GM20431 (cell line): ENCODE results near the gene WDR1.

Experiments
- in situ Hi-C: fragments of 300-500 bp; cut with MseI, MboI; formaldehyde crosslinking; loops from one replicate; pipeline ENCODE4 v1.15.0; 2020; ENCODE audit warnings: low sequenced_read_pairs; ENCODE audit not compliant: unreplicated experiment

WDR1 gene

DNA sequence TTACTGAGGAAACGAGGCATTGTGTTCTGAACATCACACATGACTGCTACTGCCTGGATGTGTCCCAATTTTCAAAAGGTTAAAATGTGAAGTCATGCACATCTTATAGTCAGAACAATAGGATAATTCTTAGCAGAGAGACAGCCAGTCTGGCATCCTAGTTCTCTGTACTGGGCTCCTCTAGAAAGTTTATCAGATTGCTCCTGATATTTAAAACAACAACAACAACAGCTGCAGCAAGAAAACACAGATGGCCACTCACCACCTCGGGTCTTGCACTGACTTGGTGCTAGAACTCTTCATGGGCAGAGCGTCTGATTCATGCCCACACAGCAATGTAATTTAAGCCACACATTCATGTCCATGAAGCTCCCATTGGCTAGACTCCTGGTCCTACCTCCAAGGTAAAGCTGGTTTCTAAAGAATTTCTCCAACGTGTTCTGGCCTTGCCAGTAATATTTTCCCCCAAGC lies 62.0 kb downstream of the WDR1 start:
- in situ Hi-C loops = no loop called here

GRCh38 chr4:10053635-10054453 lies 62.8 kb downstream of the WDR1 start:
- in situ Hi-C loops = no loop called here

- in situ Hi-C loops = no loop called here
These were observed 65.0 kb downstream of the WDR1 start for GRCh38 chr4:10051517-10052135.

GRCh38 chr4:10050721-10051120 lies 65.9 kb downstream of the WDR1 start:
- in situ Hi-C loops = no loop called here

DNA sequence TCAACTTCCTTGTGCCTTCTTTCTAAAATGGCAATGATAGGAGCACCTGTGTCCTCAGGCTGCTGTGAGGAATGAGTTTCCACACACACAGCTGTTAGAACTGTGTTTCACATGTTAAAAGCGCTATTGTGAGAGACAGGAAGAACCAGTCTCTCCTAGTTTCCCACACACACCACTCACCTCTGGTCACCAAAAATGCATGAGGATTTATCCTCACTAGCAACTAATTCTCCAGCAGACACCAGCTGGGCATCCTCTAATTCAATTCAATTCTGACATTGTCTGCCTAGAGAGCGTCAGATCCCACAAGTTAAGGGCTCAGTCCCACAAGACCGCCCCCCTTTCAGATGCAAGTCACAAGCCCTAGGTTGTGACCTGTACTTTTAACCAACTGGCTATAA lies 66.3 kb downstream of the WDR1 start:
- in situ Hi-C loops = no loop called here

DNA sequence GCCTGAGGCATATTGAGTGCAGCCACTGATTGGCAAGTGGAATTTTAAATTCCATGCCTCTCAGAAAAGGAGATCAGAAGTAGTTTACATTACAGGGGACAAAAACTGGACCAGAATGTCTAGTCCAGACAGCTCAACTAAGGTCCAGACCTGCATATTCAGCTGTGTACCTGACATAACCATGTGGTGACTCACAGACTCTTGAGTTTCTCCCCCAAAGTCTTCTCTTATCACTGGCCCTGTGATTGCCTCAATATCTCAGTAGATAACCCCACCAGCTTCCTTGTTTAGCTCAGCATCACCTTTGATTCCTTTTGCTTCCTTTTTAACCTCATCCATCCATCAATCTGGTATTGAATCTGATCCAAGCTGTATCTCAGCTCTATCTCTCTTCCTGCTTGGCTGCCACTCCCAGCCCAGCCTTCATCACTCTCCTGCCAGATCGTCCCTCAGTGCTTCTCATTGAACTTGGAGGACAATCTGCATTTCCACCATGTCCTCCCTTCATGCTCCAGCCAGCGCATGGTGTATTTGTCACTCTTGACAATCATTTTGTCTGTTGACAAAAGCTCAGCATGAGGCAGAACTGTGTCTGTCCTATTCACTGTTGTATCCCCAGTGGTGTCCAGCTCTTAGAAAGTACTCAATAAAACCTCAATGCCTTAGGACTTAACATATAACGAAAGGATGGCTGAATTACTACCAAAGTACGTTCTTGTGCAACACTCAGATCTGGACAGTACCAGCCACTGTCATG lies 67.5 kb downstream of the WDR1 start:
- in situ Hi-C loops = no loop called here

GRCh38 chr4:10047967-10048366 lies 68.6 kb downstream of the WDR1 start:
- in situ Hi-C loops = no loop called here

GRCh38 chr4:10046471-10046870 lies 70.1 kb downstream of the WDR1 start:
- in situ Hi-C loops = no loop called here

DNA sequence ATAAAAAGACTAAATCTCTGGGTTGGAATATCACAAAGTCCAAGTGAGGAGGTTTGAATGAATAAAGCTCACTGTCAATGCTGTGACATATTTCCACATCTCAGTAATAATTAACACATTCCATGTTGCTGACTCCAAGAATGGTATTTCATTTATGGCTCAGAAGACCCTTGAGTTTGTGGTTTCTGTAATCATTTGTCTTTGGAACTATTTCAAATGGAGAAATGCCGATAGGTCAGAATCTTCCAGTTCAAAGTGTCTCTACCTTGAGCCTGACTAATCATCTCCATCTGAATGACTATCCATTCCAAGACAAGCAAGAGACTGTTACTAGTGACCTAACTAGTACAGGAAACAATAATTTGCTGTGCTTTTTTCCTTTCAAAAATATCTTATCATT lies 71.1 kb downstream of the WDR1 start:
- in situ Hi-C loops = no loop called here

DNA sequence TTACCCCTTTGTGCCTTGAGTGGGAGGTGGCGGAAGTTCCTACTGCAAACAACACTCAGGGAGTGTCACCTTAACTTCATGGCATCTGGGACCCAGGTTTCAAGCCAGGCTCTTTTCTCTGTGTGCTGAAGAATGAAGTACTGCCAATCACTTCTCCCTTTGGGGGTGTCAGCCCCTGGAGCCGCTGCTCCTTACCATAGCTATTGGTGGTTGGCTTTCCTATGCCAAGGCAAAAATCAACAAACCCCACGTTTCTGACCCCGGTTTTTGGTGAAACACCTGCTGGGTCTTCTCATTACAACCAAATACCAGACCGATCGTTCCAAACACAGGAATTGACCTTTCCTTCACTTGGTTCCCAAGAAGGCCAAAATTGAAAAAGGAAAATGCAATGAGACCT lies 75.6 kb downstream of the WDR1 start:
- in situ Hi-C loops = no loop called here

- in situ Hi-C loops = no loop called here
These were observed 76.3 kb downstream of the WDR1 start for GRCh38 chr4:10040049-10040892.

DNA sequence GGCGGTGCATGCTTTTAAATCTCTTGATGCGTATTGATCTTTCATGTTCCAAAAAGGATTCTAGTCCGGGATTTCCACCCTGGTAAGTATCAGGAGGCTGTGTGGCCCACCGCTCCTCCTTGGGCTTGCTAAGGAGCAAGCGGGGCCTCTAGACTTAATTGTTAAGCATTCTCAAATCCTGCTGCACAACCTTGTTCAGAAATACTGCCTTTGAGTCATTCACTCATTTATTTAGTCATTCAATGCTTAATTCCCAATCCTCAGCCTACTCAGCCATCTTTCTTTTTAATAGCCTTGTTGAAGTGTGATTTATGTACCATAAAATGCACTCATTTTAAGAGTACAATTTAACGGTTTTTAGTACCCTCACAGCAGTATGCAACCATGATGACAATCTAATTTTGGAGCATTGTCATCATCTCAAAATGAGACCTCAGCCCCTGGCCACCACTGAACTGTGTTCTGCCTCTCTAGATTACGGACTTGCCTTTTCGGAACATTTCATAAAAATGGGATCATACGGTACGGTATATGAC lies 79.7 kb downstream of the WDR1 start:
- in situ Hi-C loops = no loop called here

- in situ Hi-C loops = no loop called here
These were observed 81.5 kb downstream of the WDR1 start for GRCh38 chr4:10035130-10035529.

GRCh38 chr4:10034612-10035104 lies 81.9 kb downstream of the WDR1 start:
- in situ Hi-C loops = no loop called here

DNA sequence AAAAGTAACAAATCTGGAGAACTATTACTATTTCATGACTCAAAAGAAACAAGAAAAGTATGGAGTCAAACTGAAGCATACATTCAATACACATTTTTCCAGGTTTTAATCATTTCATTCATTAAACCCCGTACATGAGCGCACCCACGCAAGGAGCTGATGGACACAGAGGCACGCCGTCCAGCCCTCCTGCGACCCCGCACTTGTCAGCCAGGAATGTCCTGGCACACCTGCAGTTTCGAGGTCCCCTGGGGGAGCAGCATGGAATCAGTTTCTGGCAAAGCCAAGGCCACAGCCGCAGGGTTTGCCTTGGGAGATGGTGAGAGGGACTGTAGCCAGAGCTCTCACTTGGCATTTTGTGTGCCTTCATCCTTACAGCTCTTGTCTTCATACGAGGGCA lies 82.5 kb downstream of the WDR1 start:
- in situ Hi-C loops = no loop called here

- in situ Hi-C loops = no loop called here
These were observed 83.3 kb downstream of the WDR1 start for GRCh38 chr4:10033191-10033881.

GRCh38 chr4:10032625-10033024 lies 84.0 kb downstream of the WDR1 start:
- in situ Hi-C loops = no loop called here

DNA sequence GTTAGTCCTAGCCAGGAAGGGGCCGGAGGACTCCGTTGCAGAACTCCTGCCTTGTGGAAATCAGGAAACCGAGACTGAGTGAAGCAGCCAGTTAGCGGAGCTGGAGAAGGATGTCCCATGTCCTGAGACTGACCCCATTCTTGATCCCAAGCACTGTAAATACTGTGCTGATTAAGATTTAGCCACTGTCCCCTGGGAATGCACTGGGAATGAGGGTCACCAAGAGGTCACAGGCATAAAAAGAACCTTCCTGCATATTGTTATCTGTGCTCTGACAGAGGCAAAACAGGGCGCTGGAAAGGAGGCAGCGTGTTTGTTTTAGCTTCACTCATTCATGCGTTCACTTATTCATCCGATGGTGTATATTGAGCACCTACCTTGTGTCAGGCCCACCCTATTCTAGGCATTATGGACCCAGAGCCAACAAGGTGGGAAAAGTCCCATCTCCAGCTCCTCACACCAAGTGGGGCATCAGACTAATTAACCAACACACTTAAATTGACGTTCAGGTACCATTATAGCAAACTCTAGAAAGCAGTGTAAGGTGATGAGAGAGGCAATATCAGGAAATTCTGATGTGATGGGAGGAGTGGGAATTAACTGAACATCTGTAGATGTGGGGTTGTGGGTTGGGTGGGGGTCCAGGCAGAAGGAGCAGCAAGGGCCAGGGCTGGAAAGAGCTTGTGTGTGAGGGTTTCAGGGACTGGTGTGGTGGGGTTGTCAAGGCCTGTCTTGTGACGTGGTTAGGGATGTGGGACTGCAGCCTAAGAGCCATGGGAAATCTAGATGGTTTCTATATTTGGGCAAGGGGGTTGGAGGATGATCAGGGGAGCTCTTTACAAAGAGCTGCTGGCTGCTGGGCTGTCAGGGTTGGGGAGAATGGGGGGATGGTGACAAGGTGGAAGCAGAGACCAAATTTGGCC lies 84.7 kb downstream of the WDR1 start:
- in situ Hi-C loops = no loop called here
